ENCODE measurements around the gene WNT2. TPM values are rescaled to one million over a fixed set of nuclear protein-coding genes. Genes with fewer than 3 reads are reported as not detected.

WNT2 gene
- total RNA-seq, 4 donors from 2014 or later, result 0.68 to 0.99 TPM; not detected in 2

DNA sequence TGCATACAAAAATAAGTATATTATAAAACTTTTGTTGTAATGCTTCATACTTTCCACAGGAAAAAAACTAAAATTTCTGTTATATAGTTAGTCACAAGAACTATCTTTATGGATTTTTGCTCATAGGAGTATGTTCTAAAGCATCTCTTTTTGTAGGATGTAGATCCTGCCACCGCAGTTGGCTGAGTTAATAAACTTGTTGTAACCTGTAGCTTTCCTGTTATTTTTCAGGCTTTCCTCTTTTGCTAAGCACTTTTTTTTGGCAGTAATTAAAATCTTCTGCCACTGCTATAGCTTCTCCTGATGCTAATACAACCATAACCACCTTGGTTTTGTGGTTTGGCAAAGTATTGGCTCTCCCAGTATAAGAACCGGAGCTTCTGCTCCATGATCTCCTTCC, 60.3 kb downstream of the WNT2 start:
- H3K9me3 ChIP-seq, result no peaks in the 10 kb centered on the region
- no peaks in the 10 kb centered on the region for H3K4me1 ChIP-seq
- no peak for DNase-seq (ENCODE audit: low spot score in 2 of 2)
- TF ChIP-seq CTCF (IDR thresholded peaks at IDR 0.05) (no peak), POLR2A (IDR thresholded peaks at IDR 0.05) (no peak), POLR2AphosphoS5 (IDR thresholded peaks at IDR 0.05) (no peak), EP300 (IDR thresholded peaks at IDR 0.05) (no peak)
- no peak overlapping the region for H3K4me3 ChIP-seq
- H3K36me3 ChIP-seq, result no peaks in the 10 kb centered on the region
- H3K27me3 ChIP-seq, result no peaks in the 10 kb centered on the region
- WGBS, result 47% methylated on average over 2 of the region's 2 CpGs
- no peak overlapping the region for H3K27ac ChIP-seq

GRCh38 chr7:117259615-117260014, 63.2 kb downstream of the WNT2 start:
- TF ChIP-seq EP300 (IDR thresholded peaks at IDR 0.05) (no peak), POLR2A (IDR thresholded peaks at IDR 0.05) (no peak), CTCF (IDR thresholded peaks at IDR 0.05) (no peak), POLR2AphosphoS5 (IDR thresholded peaks at IDR 0.05) (no peak)
- Histone ChIP-seq H3K36me3 (no peaks in the 10 kb centered on the region), H3K27ac (no peak overlapping the region), H3K27me3 (no peaks in the 10 kb centered on the region), H3K9me3 (no peaks in the 10 kb centered on the region), H3K4me1 (no peaks in the 10 kb centered on the region), H3K4me3 (no peak overlapping the region)
- WGBS, result 0% methylated on average over 1 of the region's 1 CpG
- DNase-seq (ENCODE audit: low spot score in 2 of 2), result no peak

DNA sequence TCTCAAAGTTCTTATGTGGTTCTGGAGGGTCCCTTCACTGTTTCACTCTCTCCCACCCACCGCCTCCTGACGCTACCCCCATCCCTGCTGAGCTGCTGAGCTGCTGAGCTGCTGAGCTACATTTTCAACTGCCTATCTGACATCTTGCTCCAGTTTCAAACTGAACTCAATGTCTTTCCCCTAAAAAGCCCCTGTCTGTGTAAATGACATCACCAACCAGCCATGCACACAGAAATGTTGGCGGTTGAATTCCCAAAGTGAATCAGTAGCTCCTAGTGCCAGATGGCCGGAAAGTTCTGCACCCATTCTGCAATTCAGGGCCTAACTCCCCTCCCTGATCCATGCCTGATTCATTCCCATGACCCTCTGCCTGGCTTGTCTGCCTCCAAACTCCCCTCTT, 71.2 kb downstream of the WNT2 start:
- Histone ChIP-seq H3K27me3 (no peaks in the 10 kb centered on the region), H3K27ac (no peak overlapping the region), H3K9me3 (no peaks in the 10 kb centered on the region), H3K4me3 (no peak overlapping the region), H3K36me3 (no peaks in the 10 kb centered on the region), H3K4me1 (no peaks in the 10 kb centered on the region)
- TF ChIP-seq POLR2AphosphoS5 (IDR thresholded peaks at IDR 0.05) (no peak), CTCF (IDR thresholded peaks at IDR 0.05) (no peak), POLR2A (IDR thresholded peaks at IDR 0.05) (no peak), EP300 (IDR thresholded peaks at IDR 0.05) (no peak)
- 87% methylated on average over 4 of the region's 4 CpGs for WGBS
- DNase-seq (ENCODE audit: low spot score in 2 of 2), result no peak

GRCh38 chr7:117250801-117251200, 72.1 kb downstream of the WNT2 start:
- 61% methylated on average over 4 of the region's 4 CpGs for WGBS

DNA sequence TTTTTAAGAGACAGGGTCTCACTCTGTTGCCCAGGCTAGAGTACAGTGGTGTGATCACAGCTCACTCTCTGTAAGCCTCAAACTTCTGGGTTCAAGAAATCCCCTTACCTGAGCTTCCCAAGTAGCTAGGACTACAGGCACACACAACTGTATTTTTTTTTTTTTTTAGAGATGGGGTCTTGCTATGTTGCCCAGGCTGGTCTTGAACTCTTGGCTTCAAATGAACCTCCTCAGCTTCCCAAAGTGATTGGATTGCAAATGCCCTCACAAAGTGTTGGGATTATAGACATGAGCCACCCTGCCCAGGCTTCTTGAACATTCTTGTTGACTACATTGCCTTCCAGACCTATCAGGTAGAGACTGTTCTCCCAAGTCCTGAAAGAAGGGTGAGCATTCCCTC, 72.6 kb downstream of the WNT2 start:
- Histone ChIP-seq H3K9me3 (no peaks in the 10 kb centered on the region), H3K27me3 (no peaks in the 10 kb centered on the region), H3K27ac (no peak overlapping the region), H3K4me1 (no peaks in the 10 kb centered on the region), H3K4me3 (no peak overlapping the region), H3K36me3 (no peaks in the 10 kb centered on the region)
- DNase-seq (ENCODE audit: low spot score in 2 of 2), result no peak
- TF ChIP-seq CTCF (IDR thresholded peaks at IDR 0.05), result no peak
- TF ChIP-seq POLR2A (IDR thresholded peaks at IDR 0.05), result no peak
- no peak for TF ChIP-seq EP300 (IDR thresholded peaks at IDR 0.05)
- TF ChIP-seq POLR2AphosphoS5 (IDR thresholded peaks at IDR 0.05), result no peak

More at GRCh38 chr7:117250801-117251200, 72.1 kb downstream of the WNT2 start:
- H3K27ac ChIP-seq, result no peak overlapping the region
- TF ChIP-seq POLR2A (IDR thresholded peaks at IDR 0.05) (no peak), CTCF (IDR thresholded peaks at IDR 0.05) (no peak), POLR2AphosphoS5 (IDR thresholded peaks at IDR 0.05) (no peak), EP300 (IDR thresholded peaks at IDR 0.05) (no peak)
- no peak for DNase-seq (ENCODE audit: low spot score in 2 of 2)
- no peaks in the 10 kb centered on the region for H3K4me1 ChIP-seq
- no peaks in the 10 kb centered on the region for H3K36me3 ChIP-seq
- no peaks in the 10 kb centered on the region for H3K27me3 ChIP-seq
- H3K9me3 ChIP-seq, result no peaks in the 10 kb centered on the region
- no peak overlapping the region for H3K4me3 ChIP-seq

Data from suprapubic skin (tissue), 4 donors.